Thoracic aorta (tissue), 2 donors: Measurements from ENCODE around the gene MEIS2. TPM values are rescaled to one million over a fixed set of nuclear protein-coding genes. Genes with fewer than 3 reads are reported as not detected.

Experiments
- ATAC-seq: fragments of 150-250 bp; one replicate; pipeline ENCODE4 v1.8.0; 2017; ENCODE audit warnings: low read depth; ENCODE audit not compliant: insufficient number of reproducible peaks, low FRiP score
- DNase-seq: peaks from one replicate; pipeline ENCODE4 v3.0.0-alpha.2; 2020; ENCODE audit warnings: low spot score
- H3K27ac ChIP-seq, 2 donors: fragments of 200-600 bp; sonication (generic); 1 replicate in 1 of 2; 2 replicates in 1 of 2; pipeline ENCODE4 v1.5.1; 2016; ENCODE audit warnings: mild to moderate bottlenecking in 2 of 2, moderate library complexity in 2 of 2
- H3K27me3 ChIP-seq: fragments of 200-600 bp; sonication (generic); replicated peaks from 2 replicates; pipeline ENCODE4 v1.6.0; 2016; ENCODE audit warnings: mild to moderate bottlenecking; ENCODE audit not compliant: insufficient read depth
- H3K36me3 ChIP-seq: fragments of 200-600 bp; sonication (generic); one replicate; pipeline ENCODE4 v1.5.1; 2016
- H3K4me1 ChIP-seq, 2 donors: fragments of 200-600 bp; sonication (generic); 1 replicate in 1 of 2; 2 replicates in 1 of 2; pipeline versions ENCODE4 v1.5.1 to v1.6.0; 2016; ENCODE audit warnings: low read depth in 2 of 2, mild to moderate bottlenecking in 1 of 2; ENCODE audit not compliant: control insufficient read depth in 1 of 2
- H3K4me3 ChIP-seq: fragments of 200-600 bp; sonication (generic); 2 replicates; pipeline ENCODE4 v1.5.1; 2016; ENCODE audit warnings: mild to moderate bottlenecking
- H3K9me3 ChIP-seq: fragments of 200-600 bp; sonication (generic); 2 replicates; pipeline ENCODE4 v1.5.1; 2016
- CTCF ChIP-seq: fragments of 200-600 bp; sonication (generic); IDR thresholded peaks from one replicate; pipeline ENCODE4 v1.5.1; 2019; ENCODE audit warnings: antibody characterized with exemption
- total RNA-seq, 2 donors: library from RNA; depleted of rRNA; stranded (reverse); fragments of >200 nt; gene quantifications; one replicate each; pipeline versions ENCODE4 v1.1.0 to v1.2.3, GENCODE V29; 2016

MEIS2 gene
- total RNA-seq, 2 donors from 2014 or later, result 46.4 to 57.2 TPM

- no peak overlapping the region for H3K27ac ChIP-seq
- no peak for TF ChIP-seq CTCF
- H3K27me3 ChIP-seq, result no peaks in the 10 kb centered on the region
- H3K9me3 ChIP-seq, result no peaks in the 10 kb centered on the region
- ATAC-seq (no peak), DNase-seq (no peak)
- no peak overlapping the region for H3K4me3 ChIP-seq
- H3K4me1 ChIP-seq, result peaks cover 3 to 17% of the 10 kb centered on the region in 2 donors
- H3K36me3 ChIP-seq, result no peaks in the 10 kb centered on the region
Observed at GRCh38 chr15:36911322-36911944, 188.9 kb downstream of the MEIS2 start.

- H3K4me1 ChIP-seq, result peaks cover 3 to 4% of the 10 kb centered on the region in 2 donors
- H3K27me3 ChIP-seq, result no peaks in the 10 kb centered on the region
- TF ChIP-seq CTCF, result no peak
- no peak for ATAC-seq
- H3K27ac ChIP-seq, result no peak overlapping the region
- no peaks in the 10 kb centered on the region for H3K36me3 ChIP-seq
- no peak for DNase-seq
- no peaks in the 10 kb centered on the region for H3K9me3 ChIP-seq
- H3K4me3 ChIP-seq, result no peak overlapping the region
Observed at GRCh38 chr15:36908991-36909390, 191.4 kb downstream of the MEIS2 start.

GRCh38 chr15:36907295-36907694 is 193.1 kb downstream of the MEIS2 start:
- TF ChIP-seq CTCF, result no peak
- no peak for DNase-seq

GRCh38 chr15:36905908-36906307 is 194.4 kb downstream of the MEIS2 start:
- Histone ChIP-seq H3K4me3 (no peak overlapping the region), H3K4me1 (peaks cover 3 to 5% of the 10 kb centered on the region in 2 donors), H3K27me3 (no peaks in the 10 kb centered on the region), H3K27ac (no peak overlapping the region), H3K36me3 (no peaks in the 10 kb centered on the region), H3K9me3 (no peaks in the 10 kb centered on the region)
- no peak for TF ChIP-seq CTCF
- ATAC-seq, result no peak
- no peak for DNase-seq

More at GRCh38 chr15:36907295-36907694, 193.1 kb downstream of the MEIS2 start:
- no peak overlapping the region for H3K4me3 ChIP-seq
- no peaks in the 10 kb centered on the region for H3K36me3 ChIP-seq
- H3K27me3 ChIP-seq, result no peaks in the 10 kb centered on the region
- no peaks in the 10 kb centered on the region for H3K9me3 ChIP-seq
- H3K4me1 ChIP-seq, result peaks cover 3 to 5% of the 10 kb centered on the region in 2 donors
- ATAC-seq, result no peak
- H3K27ac ChIP-seq, result no peak overlapping the region

GRCh38 chr15:36904715-36905114 is 195.6 kb downstream of the MEIS2 start:
- no peak overlapping the region for H3K27ac ChIP-seq

More at GRCh38 chr15:36904715-36905114, 195.6 kb downstream of the MEIS2 start:
- H3K4me3 ChIP-seq, result no peak overlapping the region
- no peaks in the 10 kb centered on the region for H3K27me3 ChIP-seq
- no peaks in the 10 kb centered on the region for H3K9me3 ChIP-seq
- peaks cover 3 to 9% of the 10 kb centered on the region in 2 donors for H3K4me1 ChIP-seq
- no peak for TF ChIP-seq CTCF
- DNase-seq (no peak), ATAC-seq (no peak)
- H3K36me3 ChIP-seq, result no peaks in the 10 kb centered on the region
